ENCODE measurements around the gene GOLGA2.

DNA sequence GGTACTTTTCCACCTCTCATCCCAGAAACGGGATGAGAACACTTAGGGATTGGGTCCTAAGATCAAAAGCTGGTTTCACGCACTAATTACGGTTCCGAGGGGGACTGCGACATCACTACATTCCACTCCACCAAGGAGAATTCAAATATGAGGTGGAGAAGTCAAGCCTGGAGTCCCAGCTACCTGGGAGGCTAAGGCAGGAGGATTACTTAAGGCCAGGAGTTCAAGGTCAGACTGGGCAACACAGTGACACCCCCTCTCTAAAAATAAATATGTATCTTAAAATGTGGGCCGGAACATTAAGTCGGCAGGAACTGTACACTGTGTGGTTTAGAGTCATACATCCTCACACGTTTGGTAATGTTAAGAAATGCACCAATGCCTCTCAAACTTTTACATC is 1.6 kb downstream of the GOLGA2 start:
- TF ChIP-seq EP300 (IDR thresholded peaks at IDR 0.05) (no peak), POLR2A (IDR thresholded peaks at IDR 0.05) (no peak)

Measured in upper lobe of left lung (tissue), 4 donors.